T-helper 1 cell treated with Interleukin-12 subunit alpha and Interleukin-12 subunit beta and Interleukin-4 antibody, amounts not matched to agents 30 ng/mL and 1 ng/mL, for 36 hours (primary cell): ENCODE measurements around the gene CHN1. TPM values are rescaled to one million over a fixed set of nuclear protein-coding genes. Genes with fewer than 3 reads are reported as not detected.

Experiments
- intact Hi-C: fragments of 100-400 bp; cut with micrococcal nuclease; formaldehyde crosslinking; loops from one replicate; pipeline ENCODE4 v1.15.1; 2024
- total RNA-seq: library from RNA; stranded (reverse); gene quantifications from 2 replicates; pipeline ENCODE4 v1.2.3, GENCODE V29; 2022

Gene CHN1
- total RNA-seq, result 1.8 and 2.0 TPM in 2 replicates

GRCh38 chr2:175004980-175005732 lies at the start of gene CHN1:
CHN1 (minus strand) TSS chr2:175005381; CDS start chr2:175004912, 469 bp downstream.
- intact Hi-C loops, result loop anchor here (1.0 kb wide), 2 partner anchors 256 to 308 kb away; no protein-coding TSS in a partner anchor

GRCh38 chr2:175054340-175054739 lies 49.2 kb upstream of the CHN1 start:
- intact Hi-C loops, result no loop called here

- intact Hi-C loops, result no loop called here
These were observed 44.5 kb upstream of the CHN1 start for GRCh38 chr2:175049661-175050060.

GRCh38 chr2:175048275-175048674 lies 43.1 kb upstream of the CHN1 start:
- intact Hi-C loops, result no loop called here

GRCh38 chr2:175039490-175039889 lies 34.3 kb upstream of the CHN1 start:
- intact Hi-C loops, result no loop called here

- intact Hi-C loops, result no loop called here
These were observed 33.9 kb upstream of the CHN1 start for GRCh38 chr2:175039031-175039430.

GRCh38 chr2:175037941-175038340 lies 32.8 kb upstream of the CHN1 start:
- intact Hi-C loops, result no loop called here

GRCh38 chr2:175036582-175037018 lies 31.4 kb upstream of the CHN1 start:
- intact Hi-C loops, result loop anchor here (1.0 kb wide), 3 partner anchors 151 to 336 kb away; no protein-coding TSS in a partner anchor

GRCh38 chr2:175035806-175036205 lies 30.6 kb upstream of the CHN1 start:
- intact Hi-C loops, result loop anchor here (1.0 kb wide), 3 partner anchors 151 to 336 kb away; no protein-coding TSS in a partner anchor

GRCh38 chr2:175034716-175035115 lies 29.5 kb upstream of the CHN1 start:
- intact Hi-C loops, result no loop called here

GRCh38 chr2:175030380-175031271 lies 25.4 kb upstream of the CHN1 start:
- intact Hi-C loops, result no loop called here

- intact Hi-C loops, result no loop called here
These were observed 22.6 kb upstream of the CHN1 start for GRCh38 chr2:175027755-175028154.

GRCh38 chr2:175026385-175026784 lies 21.2 kb upstream of the CHN1 start:
- intact Hi-C loops, result no loop called here

- intact Hi-C loops, result no loop called here
These were observed 20.8 kb upstream of the CHN1 start for GRCh38 chr2:175025946-175026345.

- intact Hi-C loops, result no loop called here
These were observed 20.1 kb upstream of the CHN1 start for GRCh38 chr2:175025233-175025632.

GRCh38 chr2:175022923-175023322 lies 17.7 kb upstream of the CHN1 start:
- intact Hi-C loops, result no loop called here

GRCh38 chr2:175019566-175020327 lies 14.6 kb upstream of the CHN1 start:
- intact Hi-C loops, result no loop called here

- intact Hi-C loops, result no loop called here
These were observed 12.6 kb upstream of the CHN1 start for GRCh38 chr2:175017618-175018414.

- intact Hi-C loops, result no loop called here
These were observed 10.2 kb upstream of the CHN1 start for GRCh38 chr2:175015340-175015739.

- intact Hi-C loops, result no loop called here
These were observed 7.3 kb upstream of the CHN1 start for GRCh38 chr2:175012516-175012915.
